H54 (cell line): ENCODE results near the gene MTF2.

Experiments used
- DNase-seq: peaks from one replicate; pipeline ENCODE4 v3.0.0; 2011; ENCODE audit warnings: low spot score, mixed read lengths; ENCODE audit not compliant: insufficient read length
- FAIRE-seq: peaks from 3 replicates; lab custom pipeline; 2011; peaks lifted over from hg19 to GRCh38; lab: Jason Lieb, UNC
- POLR2A ChIP-seq: IDR thresholded peaks from 2 replicates; pipeline ENCODE4 v1.6.1; 2011; ENCODE audit warnings: low read depth, mild to moderate bottlenecking, low read length

Gene MTF2

GRCh38 chr1:93061895-93062792 lies 16.9 kb upstream of the MTF2 start:
- TF ChIP-seq POLR2A: no peak
- FAIRE-seq (no peak), DNase-seq (no peak)

GRCh38 chr1:93076268-93076667 lies 2.8 kb upstream of the MTF2 start:
- no peak for DNase-seq
- TF ChIP-seq POLR2A: no peak
- no peak for FAIRE-seq

- FAIRE-seq: no peak
- no peak for TF ChIP-seq POLR2A
- DNase-seq: no peak
These were observed 880 bp upstream of the MTF2 start for GRCh38 chr1:93078203-93078602.

- TF ChIP-seq POLR2A: no peak
- no peak for DNase-seq
- FAIRE-seq: no peak
These were observed 471 bp upstream of the MTF2 start for GRCh38 chr1:93078638-93078985.

GRCh38 chr1:93079685-93080141 lies 630 bp downstream of the MTF2 start:
- DNase-seq (no peak), FAIRE-seq (peak; percentile 27)
- no peak for TF ChIP-seq POLR2A

GRCh38 chr1:93080179-93080823 lies 1.2 kb downstream of the MTF2 start:
- DNase-seq (no peak), FAIRE-seq (peak; percentile 45)
- no peak for TF ChIP-seq POLR2A

GRCh38 chr1:93081716-93082115 lies 2.6 kb downstream of the MTF2 start:
- DNase-seq: no peak
- TF ChIP-seq POLR2A: no peak
- no peak for FAIRE-seq

GRCh38 chr1:93082313-93082712 lies 3.2 kb downstream of the MTF2 start:
- TF ChIP-seq POLR2A: no peak
- FAIRE-seq (no peak), DNase-seq (no peak)

GRCh38 chr1:93083979-93084378 lies 4.9 kb downstream of the MTF2 start:
- DNase-seq (no peak), FAIRE-seq (no peak)
- TF ChIP-seq POLR2A: no peak

GRCh38 chr1:93087532-93087931 lies 8.4 kb downstream of the MTF2 start:
- DNase-seq (no peak), FAIRE-seq (no peak)
- TF ChIP-seq POLR2A: no peak

- DNase-seq: no peak
- FAIRE-seq: no peak
- no peak for TF ChIP-seq POLR2A
These were observed 14.4 kb downstream of the MTF2 start for GRCh38 chr1:93093332-93094006.

GRCh38 chr1:93095804-93096585 lies 16.9 kb downstream of the MTF2 start:
- no peak for FAIRE-seq
- no peak for TF ChIP-seq POLR2A

GRCh38 chr1:93102142-93102541 lies 23.1 kb downstream of the MTF2 start:
- DNase-seq (no peak), FAIRE-seq (no peak)
- no peak for TF ChIP-seq POLR2A

More at GRCh38 chr1:93095804-93096585, 16.9 kb downstream of the MTF2 start:
- no peak for DNase-seq

GRCh38 chr1:93106226-93106625 lies 27.1 kb downstream of the MTF2 start:
- no peak for TF ChIP-seq POLR2A
- DNase-seq: no peak
- FAIRE-seq: no peak
